HepG2 (cell line): ENCODE measurements around the gene PIGC. TPM values are rescaled to one million over a fixed set of nuclear protein-coding genes. Genes with fewer than 3 reads are reported as not detected.

ENCODE experiments used
- ATAC-seq: fragments of 200-7000 bp; cut with Tn5 transposase; 3 replicates; pipeline ENCODE4 v1.9.1; 2020; ENCODE audit warnings: mild to moderate bottlenecking, moderate library complexity
- BruUV-seq: library from RNA; stranded (reverse); fragments of 400-500 nt; replicated peaks from 2 replicates; lab custom pipeline; 2021; lab: Mats Ljungman, UMichigan
- CTCF ChIA-PET: fragments of 300-600 bp; formaldehyde crosslinking; extraction: SDS; loops from one replicate; lab custom pipeline; 2021; ENCODE audit warnings: low total read pairs, inconsistent platforms, low intra/inter-chr PET ratio; lab: Yijun Ruan, JAX
- POLR2A ChIA-PET: fragments of 350-600 bp; sonication (Branson Sonifier 250); formaldehyde crosslinking; loops from one replicate; lab custom pipeline; 2020; ENCODE audit warnings: antibody characterized with exemption, inconsistent platforms; lab: Yijun Ruan, JAX
- DNase-seq: peaks from one replicate; pipeline ENCODE4 v3.0.0-alpha.2; 2015; ENCODE audit warnings: low spot score
- FAIRE-seq: peaks from 3 replicates; lab custom pipeline; 2011; peaks lifted over from hg19 to GRCh38; lab: Jason Lieb, UNC
- H2AFZ ChIP-seq: one replicate; pipeline ENCODE4 v1.6.1; 2011; ENCODE audit warnings: low read length, inconsistent platforms
- H3K27ac ChIP-seq: fragments of 300-600 bp; 3 replicates; pipeline ENCODE4 v1.8.0; 2011; ENCODE audit warnings: mixed run types, mild to moderate bottlenecking, mixed read lengths, low read length, inconsistent platforms; ENCODE audit not compliant: insufficient read depth; ENCODE audit errors: extremely low read length
- H3K27me3 ChIP-seq, 2 experiments: fragments of 200-600 bp in 1 of 2; 2 replicates in 1 of 2; 3 replicates in 1 of 2; pipeline versions ENCODE4 v1.6.0 to v1.8.0; 2011; ENCODE audit warnings: low read length in 2 of 2, mild to moderate bottlenecking in 2 of 2, moderate library complexity in 2 of 2, inconsistent platforms in 1 of 2; ENCODE audit not compliant: insufficient read depth in 2 of 2, control insufficient read depth in 1 of 2
- H3K36me3 ChIP-seq, 2 experiments: fragments of 200-600 bp in 1 of 2; replicated peaks in 1 of 2; 2 replicates in 1 of 2; 3 replicates in 1 of 2; pipeline versions ENCODE4 v1.5.1 to v1.8.0; 2011; ENCODE audit warnings: low read length in 2 of 2, inconsistent platforms in 1 of 2; ENCODE audit not compliant: insufficient read depth in 2 of 2, control insufficient read depth in 1 of 2
- H3K4me1 ChIP-seq: 2 replicates; pipeline ENCODE4 v1.5.1; 2012; ENCODE audit warnings: low read length, inconsistent platforms; ENCODE audit not compliant: insufficient read depth
- H3K4me2 ChIP-seq: 2 replicates; pipeline ENCODE4 v1.6.0; 2011; ENCODE audit warnings: low read depth, low read length, inconsistent platforms
- H3K4me3 ChIP-seq, 3 experiments: fragments of 200-600 bp in 1 of 3; sonication (generic), shearing (Covaris generic) in 1 of 3; replicated peaks in 1 of 3; 2 replicates each; pipeline ENCODE4 v1.5.1; 2011 to 2016; ENCODE audit warnings: low read length in 3 of 3, inconsistent platforms in 2 of 3, low read depth in 2 of 3, mild to moderate bottlenecking in 2 of 3, control low read depth in 1 of 3, mixed read lengths in 1 of 3; ENCODE audit not compliant: insufficient read depth in 1 of 3
- H3K79me2 ChIP-seq: one replicate; pipeline ENCODE4 v1.6.1; 2011; ENCODE audit warnings: low read length, inconsistent platforms; ENCODE audit not compliant: insufficient read depth
- H3K9ac ChIP-seq: 2 replicates; pipeline ENCODE4 v1.6.0; 2011; ENCODE audit warnings: mild to moderate bottlenecking, low read depth, low read length, inconsistent platforms; ENCODE audit not compliant: insufficient read depth
- H3K9me3 ChIP-seq: 2 replicates; pipeline ENCODE4 v1.5.1; 2012; ENCODE audit warnings: mild to moderate bottlenecking, low read length
- H4K20me1 ChIP-seq: 2 replicates; pipeline ENCODE4 v1.6.0; 2011; ENCODE audit warnings: inconsistent platforms, mild to moderate bottlenecking, low read length, moderate library complexity; ENCODE audit not compliant: insufficient read depth
- ARNT2 ChIP-seq: sonication (generic); formaldehyde crosslinking; IDR thresholded peaks from 2 replicates; pipeline ENCODE4 v1.8.0; 2022; ENCODE audit warnings: mild to moderate bottlenecking, low read depth, missing genetic modification reagents, moderate library complexity
- CHCHD3 ChIP-seq: sonication (generic); formaldehyde crosslinking; IDR thresholded peaks from 2 replicates; pipeline ENCODE4 v1.8.0; 2022; ENCODE audit warnings: mild to moderate bottlenecking, missing genetic modification reagents, moderate library complexity
- FOXM1 ChIP-seq: sonication (generic); formaldehyde crosslinking; IDR thresholded peaks from 2 replicates; pipeline ENCODE4 v1.5.0; 2020; ENCODE audit warnings: missing genetic modification reagents
- HMG20B ChIP-seq: conservative IDR thresholded peaks from 2 replicates; pipeline ENCODE4 v1.6.1; 2016; ENCODE audit warnings: missing genetic modification reagents, missing compliant biosample characterization
- IKZF4 ChIP-seq: sonication (generic); formaldehyde crosslinking; IDR thresholded peaks from 2 replicates; pipeline ENCODE4 v1.5.1; 2020; ENCODE audit warnings: borderline replicate concordance, mild to moderate bottlenecking, low read depth, missing genetic modification reagents; ENCODE audit errors: not compliant biosample characterization
- MIXL1 ChIP-seq: IDR thresholded peaks from 2 replicates; pipeline ENCODE4 v1.6.1; 2016
- NCOA2 ChIP-seq: sonication (generic); formaldehyde crosslinking; IDR thresholded peaks from 2 replicates; pipeline ENCODE4 v1.8.0; 2022; ENCODE audit warnings: inconsistent platforms
- NFAT5 ChIP-seq: sonication (generic); formaldehyde crosslinking; IDR thresholded peaks from 2 replicates; pipeline ENCODE4 v1.4.0; 2020; ENCODE audit warnings: missing genetic modification reagents
- NFATC3 ChIP-seq: sonication (generic); formaldehyde crosslinking; IDR thresholded peaks from 2 replicates; pipeline ENCODE4 v1.5.1; 2020; ENCODE audit warnings: mild to moderate bottlenecking, missing genetic modification reagents
- SMYD3 ChIP-seq: sonication (generic); formaldehyde crosslinking; IDR thresholded peaks from 2 replicates; pipeline ENCODE4 v1.8.1; 2023; ENCODE audit warnings: mild to moderate bottlenecking, missing genetic modification reagents
- SOX5 ChIP-seq: IDR thresholded peaks from 2 replicates; pipeline ENCODE4 v1.6.1; 2016; ENCODE audit warnings: borderline replicate concordance
- ZKSCAN8 ChIP-seq: IDR thresholded peaks from 2 replicates; pipeline ENCODE4 v1.6.1; 2016; ENCODE audit warnings: borderline replicate concordance, missing genetic modification reagents, missing compliant biosample characterization
- ZNF34 ChIP-seq: sonication (generic); formaldehyde crosslinking; IDR thresholded peaks from 2 replicates; pipeline ENCODE4 v1.4.0; 2020; ENCODE audit warnings: mild to moderate bottlenecking, missing genetic modification reagents, borderline replicate concordance
- ZNF558 ChIP-seq: sonication (generic); formaldehyde crosslinking; IDR thresholded peaks from 2 replicates; pipeline ENCODE4 v1.9.0; 2022; ENCODE audit warnings: mild to moderate bottlenecking, missing genetic modification reagents, borderline replicate concordance
- ZNF782 ChIP-seq: sonication (generic); formaldehyde crosslinking; IDR thresholded peaks from 2 replicates; pipeline ENCODE4 v1.4.0; 2020; ENCODE audit warnings: missing genetic modification reagents, mild to moderate bottlenecking, borderline replicate concordance
- ZNF816 ChIP-seq: sonication (generic); formaldehyde crosslinking; IDR thresholded peaks from 2 replicates; pipeline ENCODE4 v1.8.0; 2022; ENCODE audit warnings: missing genetic modification reagents, mild to moderate bottlenecking, borderline replicate concordance
- WGBS: methylation state at CpG from one replicate; pipeline ENCODE4 v1.1.6; 2017; ENCODE audit warnings: low lambda C conversion rate; 5-methylcytosine and 5-hydroxymethylcytosine counted together
- in situ Hi-C: cut with HindIII; loops from 2 replicates; pipeline ENCODE4 v1.10.0; 2017; ENCODE audit warnings: low pct_unique_long_range_greater_than_20kb; ENCODE audit not compliant: extremely low pct_ligation_motif_present
- intact Hi-C: fragments of 100-400 bp; cut with micrococcal nuclease; formaldehyde crosslinking; loops from one replicate; pipeline ENCODE4 v1.10.0; 2022; ENCODE audit not compliant: unreplicated experiment
- polyA plus RNA-seq, 8 experiments: library from polyadenylated mRNA; depleted of rRNA in 3 of 8; stranded (reverse) in 7 of 8; unstranded in 1 of 8; fragments of >200 nt; fragmentation: Illumina TruSeq in 4 of 8; extraction: Trizol in 4 of 8; gene quantifications; 2 replicates each; pipeline versions ENCODE4 v1.2.1 to v1.2.3, GENCODE V29; 2011 to 2016; ENCODE audit warnings: low read depth in 4 of 8, missing spikeins in 1 of 8, mixed read lengths in 1 of 8; ENCODE audit not compliant: insufficient read depth in 1 of 8
- total RNA-seq, 5 experiments: library from RNA; depleted of rRNA; stranded (reverse); fragments of >200 nt; fragmentation: Illumina TruSeq; extraction: Trizol; gene quantifications; 2 replicates each; pipeline ENCODE4 v1.2.3, GENCODE V29; 2016; ENCODE audit warnings: low read depth in 1 of 5
- TF ChIP-seq, protein P1 (sequence below), 2 experiments: fragments of 450-650 bp in 1 of 2; sonication (generic) in 1 of 2; formaldehyde crosslinking; IDR thresholded peaks; 2 replicates each; pipeline versions ENCODE4 v1.5.0 to v1.8.0; 2020 to 2022; ENCODE audit warnings: mild to moderate bottlenecking in 1 of 2, missing genetic modification reagents in 1 of 2

Gene PIGC
- total and polyA plus RNA-seq, 2 of the 13 experiments (the other 11 are each of a cell fraction or from before 2014, with no cell fraction given) = 26.7 to 29.5 TPM

GRCh38 chr1:172468296-172468695 is 24.4 kb upstream of the PIGC start (continued):
- no peak for TF ChIP-seq ZNF34 (CRISPR knock-in tag)
- no peak for TF ChIP-seq ZKSCAN8 (CRISPR knock-in tag)
- no peak for TF ChIP-seq FOXM1 (CRISPR knock-in tag)

GRCh38 chr1:172467446-172467845 is 23.6 kb upstream of the PIGC start:
- in situ Hi-C loops = no loop called here
- peak; percentile 78 for DNase-seq
- TF ChIP-seq ZNF558 (CRISPR knock-in tag) (no peak), ZNF782 (CRISPR knock-in tag) (no peak), CHCHD3 (CRISPR knock-in tag) (no peak), ARNT2 (no peak), SOX5 (CRISPR knock-in tag) (peak; percentile 13; the same call in 1 of the 2 replicates), NFATC3 (CRISPR knock-in tag) (no peak), NCOA2 (CRISPR knock-in tag) (0 out of 2 replicates have a peak, but pooled peaks have one; percentile 33), HMG20B (CRISPR knock-in tag) (no peak), NFAT5 (CRISPR knock-in tag) (no peak), SMYD3 (CRISPR knock-in tag) (0 out of 2 replicates have a peak, but pooled peaks have one; percentile 28), MIXL1 (CRISPR knock-in tag) (peak; percentile 55; the same call in 1 of the 2 replicates), ZNF816 (CRISPR knock-in tag) (no peak), IKZF4 (CRISPR knock-in tag) (no peak)
- TF ChIP-seq, protein P1, sequence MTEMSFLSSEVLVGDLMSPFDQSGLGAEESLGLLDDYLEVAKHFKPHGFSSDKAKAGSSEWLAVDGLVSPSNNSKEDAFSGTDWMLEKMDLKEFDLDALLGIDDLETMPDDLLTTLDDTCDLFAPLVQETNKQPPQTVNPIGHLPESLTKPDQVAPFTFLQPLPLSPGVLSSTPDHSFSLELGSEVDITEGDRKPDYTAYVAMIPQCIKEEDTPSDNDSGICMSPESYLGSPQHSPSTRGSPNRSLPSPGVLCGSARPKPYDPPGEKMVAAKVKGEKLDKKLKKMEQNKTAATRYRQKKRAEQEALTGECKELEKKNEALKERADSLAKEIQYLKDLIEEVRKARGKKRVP (CRISPR knock-in tag; IDR thresholded peaks at IDR 0.05) = peak in 1 of 2 experiments; percentile 10; a peak in 1 of 4 replicates

More at GRCh38 chr1:172467446-172467845, 23.6 kb upstream of the PIGC start:
- CTCF ChIA-PET = no interaction called here
- Histone ChIP-seq H3K27me3 (no peaks in the 10 kb centered on the region), H3K9me3 (no peaks in the 10 kb centered on the region), H3K27ac (no peak overlapping the region), H4K20me1 (no peaks in the 10 kb centered on the region), H3K36me3 (no peaks in the 10 kb centered on the region), H3K4me2 (peak overlapping the region; percentile 30; the same call in 1 of the 2 replicates), H3K9ac (no peak overlapping the region), H2AFZ (no peak overlapping the region), H3K79me2 (no peaks in the 10 kb centered on the region), H3K4me1 (peaks cover 65% of the 10 kb centered on the region), H3K4me3 (no peak overlapping the region)
- peak; percentile 24; the same call in 1 of the 3 replicates for ATAC-seq
- POLR2A ChIA-PET = interaction anchor here (1.0 to 6.1 kb wide), 7 partner anchors 10 to 65 kb away, joined by 3 to 99 read pairs (median 12); partner anchors contain the start of gene SUCO
- intact Hi-C loops = no loop called here
- no peak for FAIRE-seq
- 13% methylated on average over 3 of the region's 3 CpGs for WGBS
- no TSS peak for BruUV-seq
